DMS153 (cell line): ENCODE results near the gene RNF186.
"Not testable (repeated sequence)": the region's sequence is repeated elsewhere in the genome, so short reads cannot be mapped to it uniquely, and the experiment has no call there.

Experiments used
- DNase-seq: peaks from one replicate; lab custom pipeline; 2025; lab: John Stamatoyannopoulos, UW

RNF186 gene, protein sequence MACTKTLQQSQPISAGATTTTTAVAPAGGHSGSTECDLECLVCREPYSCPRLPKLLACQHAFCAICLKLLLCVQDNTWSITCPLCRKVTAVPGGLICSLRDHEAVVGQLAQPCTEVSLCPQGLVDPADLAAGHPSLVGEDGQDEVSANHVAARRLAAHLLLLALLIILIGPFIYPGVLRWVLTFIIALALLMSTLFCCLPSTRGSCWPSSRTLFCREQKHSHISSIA

DNA sequence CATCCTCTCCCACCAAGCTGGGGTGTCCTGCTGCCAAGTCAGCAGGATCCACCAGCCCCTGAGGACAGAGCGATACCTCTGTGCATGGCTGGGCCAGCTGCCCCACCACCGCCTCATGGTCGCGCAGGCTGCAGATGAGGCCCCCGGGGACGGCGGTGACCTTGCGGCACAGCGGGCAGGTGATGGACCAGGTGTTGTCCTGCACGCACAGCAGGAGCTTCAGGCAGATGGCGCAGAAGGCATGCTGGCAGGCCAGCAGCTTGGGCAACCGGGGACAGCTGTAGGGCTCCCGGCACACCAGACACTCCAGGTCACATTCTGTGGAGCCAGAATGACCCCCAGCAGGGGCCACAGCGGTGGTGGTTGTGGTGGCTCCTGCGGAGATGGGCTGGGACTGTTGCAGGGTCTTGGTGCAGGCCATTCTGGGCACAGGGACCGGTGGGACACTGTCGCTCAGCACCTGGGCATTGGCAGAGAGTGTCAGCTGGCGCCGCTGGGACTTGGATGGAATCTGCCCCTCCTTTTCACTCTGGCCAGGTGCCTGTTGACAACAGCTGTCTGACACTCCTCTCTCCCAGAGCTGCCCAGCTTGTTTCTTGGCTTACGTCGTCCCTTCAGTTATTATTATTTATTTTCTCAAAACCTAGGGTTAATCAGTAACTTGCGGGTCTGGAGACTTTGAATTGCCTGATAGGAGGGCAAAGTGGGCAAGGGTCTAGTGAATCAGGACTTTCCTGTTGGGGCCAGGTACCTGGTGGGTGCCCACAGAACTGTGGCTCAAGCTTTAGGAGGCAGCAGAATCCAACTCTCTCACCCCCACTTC lies at the start of gene RNF186:
RNF186 (minus strand) TSS at position 603 of the 823 bp plus-strand sequence; CDS start at position 421, 182 bp downstream.
- peak; percentile 38 for DNase-seq

DNA sequence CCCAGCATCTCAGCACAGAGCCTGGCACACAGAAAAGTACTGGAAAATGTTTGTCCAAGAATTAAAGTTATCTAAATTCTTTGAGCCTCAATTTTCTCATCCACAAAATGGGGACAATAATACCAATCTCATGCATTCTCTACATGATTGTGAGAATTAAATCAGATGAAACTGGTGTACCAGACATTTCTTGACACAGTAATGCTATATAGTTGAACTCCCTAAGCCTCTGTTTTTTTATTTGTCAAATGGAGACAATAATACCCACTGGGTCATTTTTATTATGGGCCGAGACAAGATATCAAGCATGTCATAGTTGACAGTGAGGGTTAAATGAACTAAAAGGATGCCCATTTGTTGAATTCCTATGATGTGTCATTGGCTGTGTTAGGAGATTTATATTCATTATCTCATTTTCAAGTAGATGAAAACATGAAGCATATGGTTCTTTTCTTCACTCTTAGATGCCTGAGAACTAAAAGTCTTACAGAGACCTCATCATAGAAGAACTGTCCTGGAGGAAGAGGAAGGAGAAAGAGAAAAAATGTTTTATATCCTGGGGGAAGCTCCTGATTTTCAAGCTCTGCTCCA lies 49.6 kb upstream of the RNF186 start:
- DNase-seq: no peak

DNA sequence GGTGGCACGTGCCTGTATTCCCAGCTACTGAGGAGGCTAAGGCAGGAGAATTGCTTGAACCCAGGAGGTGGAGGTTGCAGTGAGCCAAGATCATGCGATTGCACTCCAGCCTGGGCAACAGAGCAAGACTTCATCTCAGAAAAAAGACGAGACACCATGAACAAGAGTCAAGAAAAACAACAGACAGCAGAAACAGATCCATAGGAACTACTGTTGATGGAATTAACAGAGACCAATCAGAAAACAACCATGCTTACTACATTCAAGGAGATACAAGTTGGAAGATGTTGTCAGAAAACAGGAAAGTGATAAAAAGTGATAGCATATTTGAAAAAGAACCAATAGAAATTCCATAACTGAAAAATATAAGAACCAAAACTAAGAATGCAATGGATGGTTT lies 47.9 kb upstream of the RNF186 start:
- no peak for DNase-seq

DNA sequence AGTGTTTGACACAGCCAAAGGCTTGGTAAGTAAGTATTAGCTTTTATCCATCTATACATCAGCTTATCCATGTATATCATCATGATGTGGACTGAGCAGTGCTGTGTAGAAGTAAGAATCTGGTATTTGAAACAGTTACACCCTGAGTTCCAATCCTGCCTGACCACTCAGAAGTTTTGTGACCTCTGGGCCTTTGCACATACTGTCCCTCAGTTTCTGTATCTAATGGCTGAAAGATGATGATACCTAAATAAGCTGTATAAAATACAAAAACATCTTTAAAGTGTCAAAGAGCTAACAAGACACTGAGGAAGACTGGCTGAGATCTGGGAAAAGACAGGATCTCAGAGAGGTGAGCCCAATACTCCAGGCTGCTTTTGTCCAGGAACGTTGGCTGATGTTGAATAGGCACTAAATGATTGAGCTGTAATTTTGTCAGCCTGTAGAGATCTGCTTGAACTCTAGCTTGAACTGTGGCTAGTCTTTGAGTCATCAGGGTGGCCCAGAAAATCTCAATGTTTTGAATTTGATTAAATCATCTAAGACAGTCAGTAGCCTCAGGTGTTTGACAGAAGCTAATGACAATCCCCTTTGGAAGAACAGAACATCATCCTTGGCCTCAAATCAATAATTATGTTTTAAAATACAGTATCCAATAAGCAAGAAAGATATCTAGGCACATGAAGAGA lies 46.9 kb upstream of the RNF186 start:
- no peak for DNase-seq

DNA sequence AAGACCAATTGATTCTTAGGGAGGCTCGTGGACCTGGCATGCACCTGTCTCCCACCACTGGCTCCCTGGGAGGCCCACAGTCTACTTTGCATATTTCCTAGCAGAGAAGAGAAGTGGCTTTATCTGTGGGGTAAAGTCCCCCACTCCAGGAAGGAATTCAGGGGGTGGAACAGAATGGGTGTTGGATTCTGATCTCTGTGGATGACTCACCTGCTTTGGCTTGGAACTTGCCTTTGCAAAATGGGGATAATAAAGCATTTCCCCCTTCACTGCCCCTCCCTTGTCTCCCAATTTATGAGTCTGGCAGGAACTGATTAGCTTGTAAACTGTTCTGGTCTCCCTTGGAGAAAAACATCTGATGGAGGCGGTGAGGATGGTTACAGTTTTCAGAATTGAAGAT lies 46.0 kb upstream of the RNF186 start:
- DNase-seq: peak; percentile 34

DNA sequence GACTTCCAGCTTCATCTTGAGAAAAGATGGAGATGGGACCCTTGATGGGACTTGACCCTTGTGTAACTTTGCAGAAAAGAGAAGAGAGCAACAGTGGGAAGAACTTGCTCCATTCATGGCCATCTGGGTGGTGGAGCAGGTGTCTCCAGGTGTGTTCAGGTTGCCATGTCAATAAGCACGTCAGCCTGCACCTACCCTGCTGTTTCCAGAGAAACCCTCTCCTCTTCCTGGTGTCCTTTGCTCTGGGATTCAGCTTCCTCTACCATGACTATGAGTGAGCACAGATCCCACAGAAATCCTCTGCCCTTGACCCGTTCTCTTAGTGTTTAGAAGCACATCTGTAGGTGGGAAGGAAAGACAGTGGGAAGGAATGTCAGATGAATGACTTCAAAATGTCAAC lies 45.3 kb upstream of the RNF186 start:
- DNase-seq: peak; percentile 53

DNA sequence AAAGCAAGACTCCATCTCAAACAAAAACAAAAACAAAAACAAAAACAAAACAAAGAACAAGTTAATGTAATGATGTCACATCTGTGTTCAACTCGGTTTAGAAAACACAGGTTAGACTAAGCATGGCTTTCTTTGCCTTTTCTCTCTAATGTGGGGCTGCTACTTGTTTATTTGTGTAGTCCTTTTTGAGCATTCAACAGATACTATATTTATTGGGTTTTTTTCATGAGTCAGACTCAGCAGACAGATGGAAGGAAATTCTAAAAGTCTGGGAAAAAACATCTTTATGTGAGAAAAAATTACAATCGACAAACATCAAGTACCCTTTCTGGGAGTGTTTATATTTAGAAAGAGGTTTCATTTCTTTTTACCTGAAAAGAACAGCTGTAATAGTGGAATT lies 44.8 kb upstream of the RNF186 start:
- no peak for DNase-seq

DNA sequence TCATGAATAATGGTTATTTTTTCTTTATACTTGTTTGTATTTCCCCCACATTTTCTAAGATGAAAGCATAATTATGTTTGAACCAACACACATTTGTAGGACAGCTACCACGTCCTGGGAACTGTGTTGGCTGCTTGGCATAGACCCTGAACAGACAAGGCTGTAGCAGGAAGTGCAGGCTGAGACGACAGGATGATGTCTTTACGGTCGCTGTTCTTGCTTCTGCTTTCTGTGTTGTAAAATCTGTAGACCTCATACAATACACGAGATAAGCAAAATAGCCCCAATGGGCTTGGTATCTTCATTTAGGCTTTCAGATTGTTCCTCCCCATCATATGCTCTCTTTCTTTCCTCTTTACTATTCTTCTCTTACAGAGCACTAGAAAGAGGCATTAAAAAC lies 43.8 kb upstream of the RNF186 start:
- no peak for DNase-seq

DNA sequence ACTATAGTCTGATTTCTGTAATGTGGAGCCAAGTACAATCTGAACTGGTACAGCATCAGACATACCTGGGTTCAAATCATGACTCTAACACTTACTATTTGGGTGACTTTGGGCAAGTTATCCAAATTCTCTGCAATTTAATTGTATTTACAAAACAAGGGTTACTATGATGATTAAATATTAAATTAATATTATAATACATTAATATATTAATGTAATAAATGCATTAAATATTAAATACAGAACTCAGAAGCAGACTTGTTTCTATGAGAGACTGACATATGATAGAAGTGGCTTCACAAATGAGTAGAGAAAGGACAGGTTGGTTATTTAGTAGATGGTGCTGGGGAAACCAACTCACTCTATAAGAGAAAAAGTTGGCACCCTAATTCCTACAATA lies 39.8 kb upstream of the RNF186 start:
- DNase-seq: no peak

DNA sequence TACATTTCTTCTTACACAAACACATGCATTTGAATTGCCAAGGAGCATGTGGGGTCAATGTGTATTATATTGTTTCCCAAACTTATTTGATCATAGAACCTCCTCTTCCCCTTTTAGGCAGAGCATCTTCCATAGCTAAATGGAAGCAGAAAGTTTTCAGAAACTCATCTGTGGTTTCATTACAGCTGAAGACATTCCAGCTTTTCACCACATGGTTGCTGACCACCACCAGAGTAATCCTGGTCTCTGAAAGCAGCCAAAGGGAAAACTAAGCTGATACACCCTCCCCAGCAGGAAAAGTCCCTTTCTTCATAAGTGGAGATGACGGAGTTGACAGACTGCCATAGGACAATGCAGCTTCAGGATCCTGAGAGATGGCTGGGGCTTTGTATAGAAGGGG lies 37.0 kb upstream of the RNF186 start:
- DNase-seq: no peak

DNA sequence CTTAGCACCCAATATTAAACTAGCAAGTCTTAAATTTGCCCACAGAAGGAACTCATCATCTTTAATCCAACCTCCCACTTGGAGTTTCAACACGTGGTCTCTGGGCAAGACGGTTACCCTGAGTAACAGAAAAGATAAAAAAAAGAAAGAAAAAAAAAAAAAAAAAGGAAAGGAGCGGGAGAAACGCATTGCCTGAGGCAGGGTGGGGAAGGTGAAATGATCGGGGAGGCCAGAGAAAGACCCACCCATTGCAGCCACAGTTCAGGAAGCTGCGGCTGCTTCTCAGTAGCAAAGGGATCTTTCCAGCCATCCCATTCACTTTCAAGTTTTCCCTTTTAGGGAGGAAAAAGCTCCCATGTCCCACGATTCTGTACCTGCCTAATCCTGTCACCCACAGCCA lies 35.1 kb upstream of the RNF186 start:
- no peak for DNase-seq

DNA sequence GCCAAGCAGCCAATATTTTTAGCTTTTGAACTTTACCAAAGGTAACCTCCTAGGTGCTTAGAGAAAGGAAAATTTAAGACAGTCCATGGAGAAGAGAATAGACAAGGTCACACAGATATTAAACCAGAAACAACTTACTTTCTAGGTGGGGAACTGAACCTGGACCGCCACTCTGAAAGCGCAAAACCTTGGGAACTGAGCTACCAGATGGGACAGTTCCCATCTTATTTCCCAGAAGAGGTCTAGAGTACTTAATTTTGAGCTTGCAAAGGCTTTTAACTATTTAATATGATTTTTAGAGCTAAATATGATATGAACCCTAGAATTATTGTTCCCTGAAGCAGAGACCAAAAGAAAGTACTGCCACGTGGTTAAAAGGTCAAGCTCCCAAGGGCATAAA lies 34.2 kb upstream of the RNF186 start:
- DNase-seq: not testable (repeated sequence)

DNA sequence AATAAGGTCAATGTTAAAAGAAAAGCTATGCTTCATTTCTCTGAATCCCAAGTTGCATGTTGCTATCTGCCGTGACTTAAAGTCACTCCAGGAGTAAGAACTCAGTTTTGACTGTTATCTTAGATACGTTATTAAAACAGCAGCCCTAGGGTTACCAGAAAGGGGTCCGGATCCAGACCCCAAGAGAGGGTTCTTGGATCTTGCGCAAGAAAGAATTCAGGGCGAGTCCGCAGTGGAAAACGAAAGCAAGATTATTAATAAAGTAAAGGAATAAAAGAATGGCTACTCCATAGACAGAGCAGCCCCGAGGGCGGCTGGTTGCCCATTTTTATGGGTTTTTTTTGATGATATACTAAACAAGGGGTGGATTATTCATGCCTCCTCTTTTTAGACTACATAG lies 32.3 kb upstream of the RNF186 start:
- DNase-seq: not testable (repeated sequence)

DNA sequence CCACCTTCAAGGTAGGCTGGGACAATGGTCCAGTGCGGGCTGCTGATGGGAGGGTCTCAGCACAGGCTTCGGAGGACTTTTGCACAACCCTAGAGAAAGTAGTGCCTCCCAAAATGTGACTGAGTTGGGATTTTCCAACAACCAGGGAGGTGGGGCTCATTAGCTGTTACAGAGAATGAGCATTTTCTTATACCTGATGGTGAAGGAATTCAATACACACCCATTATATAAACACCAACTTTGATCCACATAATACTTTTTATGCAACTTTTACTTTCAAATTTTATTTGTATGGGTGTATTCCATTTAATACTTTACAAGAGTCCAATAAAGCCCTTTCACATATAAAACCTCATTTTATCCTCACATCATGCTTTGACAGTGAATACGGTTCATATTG lies 31.3 kb upstream of the RNF186 start:
- DNase-seq: no peak

DNA sequence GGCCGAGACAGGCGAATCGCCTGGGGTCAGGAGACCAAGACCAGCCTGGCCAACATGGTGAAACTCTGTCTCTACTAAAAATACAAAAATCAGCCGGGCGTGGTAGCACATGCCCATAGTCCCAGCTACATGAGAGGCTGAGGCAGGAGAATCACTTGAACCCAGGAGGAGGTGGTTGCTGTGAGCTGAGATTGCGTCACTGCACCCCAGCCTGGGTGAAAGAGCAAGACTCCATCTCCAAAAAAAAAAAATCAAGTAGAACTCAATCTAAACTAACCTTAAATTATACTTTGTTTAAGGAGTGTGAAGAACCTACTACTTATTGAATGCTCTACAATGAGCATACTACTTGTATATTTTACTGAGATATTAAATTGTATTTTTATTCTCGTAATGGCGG lies 30.5 kb upstream of the RNF186 start:
- DNase-seq: no peak

DNA sequence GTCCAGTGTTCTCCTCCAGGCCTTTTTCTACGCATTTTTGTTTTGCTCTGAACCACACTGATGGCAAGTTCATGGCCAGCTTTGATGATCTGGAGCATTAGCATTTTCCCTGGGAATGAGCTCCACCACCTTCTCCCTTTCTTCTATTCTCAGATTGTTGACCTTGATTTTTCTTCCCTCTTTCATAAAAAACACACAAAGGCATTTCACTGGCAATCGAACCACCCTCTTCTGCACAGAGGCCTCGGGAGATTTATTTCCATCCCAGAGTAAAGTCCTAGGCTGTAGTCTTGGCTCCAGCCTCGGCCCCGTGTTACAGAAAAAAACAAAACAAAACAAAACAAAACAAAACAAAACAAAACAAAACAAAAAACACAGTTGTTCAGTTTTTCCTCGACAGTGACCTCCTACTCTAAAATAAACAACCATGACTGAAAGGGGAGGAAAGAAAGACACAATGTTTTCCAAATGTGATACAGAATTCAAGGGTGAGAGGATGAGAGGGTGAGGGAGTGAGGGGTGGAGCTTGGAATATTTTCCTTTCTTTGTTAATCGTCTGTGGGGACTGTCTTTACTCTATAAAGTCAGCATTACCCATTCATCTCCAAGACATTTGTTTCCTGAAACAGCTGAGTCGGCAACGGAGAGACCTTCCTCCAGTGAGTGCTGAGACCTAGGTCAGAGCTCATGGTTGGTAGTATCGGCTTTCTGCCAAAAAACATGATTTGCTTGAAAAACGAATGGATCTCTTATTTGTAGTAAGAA lies 29.8 kb upstream of the RNF186 start:
- DNase-seq: no peak

DNA sequence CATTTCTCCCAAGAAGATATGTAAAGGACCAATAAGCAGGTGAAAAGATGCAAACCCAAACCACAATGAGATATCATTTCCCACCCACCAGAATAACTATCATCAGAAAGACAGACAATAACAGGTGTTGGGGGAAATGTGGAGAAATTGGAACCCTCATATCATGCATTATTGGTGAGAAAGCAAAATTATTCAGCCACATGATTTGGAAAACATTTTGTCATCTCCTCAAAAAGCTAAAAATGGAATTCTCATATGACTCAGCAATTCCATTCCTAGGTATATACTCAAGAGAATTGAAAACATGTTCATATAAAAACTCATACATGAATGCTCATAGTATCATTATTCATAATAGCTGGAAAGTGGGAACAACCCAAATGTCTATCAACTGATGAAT lies 25.1 kb upstream of the RNF186 start:
- no peak for DNase-seq

DNA sequence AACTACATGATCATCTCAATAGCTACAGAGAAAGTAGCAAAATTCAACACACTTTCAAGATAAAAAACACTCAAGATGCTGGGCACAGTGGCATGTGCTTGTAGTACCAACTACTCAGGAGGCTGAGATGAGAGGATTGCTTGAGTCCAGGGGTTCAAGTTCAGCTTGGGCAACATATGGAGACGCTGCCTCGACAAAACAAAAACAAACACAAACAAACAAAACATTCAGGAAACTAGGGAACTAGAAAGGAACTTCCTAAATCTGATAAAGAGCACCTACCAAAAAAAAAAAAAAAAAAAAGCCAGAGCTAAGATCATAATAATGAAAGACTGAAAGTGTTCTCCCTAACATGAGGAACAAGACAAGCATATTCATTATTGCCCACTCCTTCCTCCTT lies 22.8 kb upstream of the RNF186 start:
- DNase-seq: no peak

DNA sequence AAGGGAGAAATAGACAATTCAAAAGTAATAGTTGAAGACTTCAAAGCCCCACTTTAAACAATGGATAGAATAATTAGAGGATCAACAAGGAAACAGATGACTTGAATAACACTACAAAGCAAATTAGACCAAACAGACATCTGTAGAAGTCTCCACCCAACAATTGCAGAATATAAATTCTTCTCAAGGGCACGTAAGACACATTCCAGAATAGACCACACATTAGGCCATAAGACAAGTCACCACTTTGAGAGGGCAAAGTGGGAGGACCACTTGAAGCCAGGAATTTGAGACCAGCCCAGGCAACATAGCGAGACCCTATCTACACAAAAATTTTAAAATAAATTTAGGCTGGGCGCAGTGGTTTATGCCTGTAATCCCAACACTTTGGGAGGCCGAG lies 20.5 kb upstream of the RNF186 start:
- no peak for DNase-seq

DNA sequence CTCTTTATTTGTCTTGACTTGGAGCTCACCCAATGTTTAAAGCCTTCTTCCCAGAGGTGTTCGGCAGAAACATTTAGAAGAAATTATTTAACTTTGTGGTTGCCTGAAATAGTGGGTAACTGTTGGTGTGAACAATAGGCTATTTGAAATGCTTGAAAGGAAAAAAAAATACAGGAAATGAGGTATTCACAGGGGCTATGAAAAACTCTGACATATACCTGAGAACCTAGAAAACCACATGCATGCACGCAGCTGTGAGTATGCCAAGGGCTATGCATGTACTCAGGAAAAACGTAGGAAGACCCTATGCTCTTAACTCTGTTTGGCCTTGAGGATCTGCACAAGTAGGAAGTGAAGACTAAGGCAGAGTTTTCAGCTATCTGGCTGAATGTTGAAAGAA lies 16.4 kb upstream of the RNF186 start:
- no peak for DNase-seq

DNA sequence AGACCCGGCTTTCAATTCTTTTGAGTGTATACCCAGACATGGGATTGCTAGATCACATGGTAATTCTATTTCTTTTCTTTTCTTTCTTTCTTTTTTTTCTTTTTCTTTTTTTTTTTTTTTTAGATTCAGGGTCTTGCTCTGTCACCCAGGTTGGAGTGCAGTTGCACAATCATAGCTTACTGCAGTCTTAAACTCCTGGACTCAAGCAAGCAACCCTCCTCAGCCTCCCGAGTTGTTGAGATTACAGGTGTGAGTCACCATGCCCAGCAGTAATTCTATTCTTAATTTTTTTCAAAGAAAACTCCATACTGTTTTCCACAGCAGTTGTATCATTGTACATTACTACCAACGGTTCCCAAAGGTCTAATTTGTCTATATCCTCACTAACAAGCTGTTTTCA lies 13.5 kb upstream of the RNF186 start:
- DNase-seq: no peak

DNA sequence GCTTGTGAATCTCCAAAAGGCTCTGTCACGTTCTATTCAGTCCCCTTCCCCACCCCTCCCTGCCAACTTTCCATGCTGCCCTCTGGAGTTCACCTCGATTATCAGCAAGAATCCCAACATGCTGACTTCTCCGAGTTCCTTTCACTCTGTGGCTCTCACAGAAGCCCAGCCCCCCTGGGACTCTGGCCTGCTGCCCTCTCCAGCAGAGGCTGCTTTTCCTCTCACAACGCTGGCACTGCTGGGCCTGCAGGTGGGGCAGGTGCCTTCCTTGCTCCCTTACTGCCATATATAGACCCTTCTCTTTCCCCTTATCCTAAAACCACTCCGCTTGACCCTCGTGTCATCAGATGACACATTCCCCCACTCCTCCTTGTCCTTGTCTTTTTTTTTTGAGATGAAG lies 10.2 kb upstream of the RNF186 start:
- DNase-seq: peak; percentile 12
